Measurements from ENCODE around the gene REXO5. TPM values are rescaled to one million over a fixed set of nuclear protein-coding genes. Genes with fewer than 3 reads are reported as not detected.

Gene REXO5
- total and polyA plus RNA-seq, 2 of the 13 experiments (the other 11 are each of a cell fraction or from before 2014, with no cell fraction given), result 5.9 to 13.1 TPM

DNA sequence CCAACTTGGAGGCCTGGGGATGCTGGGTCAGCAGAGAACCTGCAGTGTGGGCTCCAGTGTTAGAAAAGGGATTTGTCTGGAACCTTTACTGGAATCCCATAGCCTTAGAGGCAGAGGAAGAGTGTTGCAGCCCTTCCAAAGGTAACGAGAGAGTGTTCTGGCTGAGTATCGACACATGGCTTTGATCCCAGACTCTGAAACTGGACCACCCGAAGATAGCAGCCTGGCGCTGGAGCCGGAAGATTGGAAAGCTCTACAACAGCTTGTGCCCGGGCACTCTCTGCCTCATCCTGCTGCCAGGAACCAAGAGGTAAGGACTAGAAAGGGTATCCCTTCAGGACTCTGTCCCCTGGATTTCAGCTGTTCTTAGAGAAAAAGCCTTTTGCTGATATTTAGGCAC lies 39.7 kb downstream of the REXO5 start (continued):
- TF ChIP-seq ASH2L (IDR thresholded peaks at IDR 0.05; ENCODE audit: insufficient read length, low read depth, low read length) (no peak), ZFX (CRISPR knock-in tag; IDR thresholded peaks at IDR 0.05; ENCODE audit: low read depth) (no peak), PITX1 (CRISPR knock-in tag; IDR thresholded peaks at IDR 0.05) (no peak), FOXJ3 (CRISPR knock-in tag; IDR thresholded peaks at IDR 0.05; ENCODE audit: borderline replicate concordance) (no peak), ZFP36L2 (CRISPR knock-in tag; IDR thresholded peaks at IDR 0.05) (no peak), ZNF619 (CRISPR knock-in tag; IDR thresholded peaks at IDR 0.05) (no peak), ZNF432 (CRISPR knock-in tag; IDR thresholded peaks at IDR 0.05; ENCODE audit: borderline replicate concordance) (no peak), SRSF1 (optimal IDR thresholded peaks at IDR 0.05; ENCODE audit: low read depth, low read length) (no peak)
- TF ChIP-seq, protein P1, sequence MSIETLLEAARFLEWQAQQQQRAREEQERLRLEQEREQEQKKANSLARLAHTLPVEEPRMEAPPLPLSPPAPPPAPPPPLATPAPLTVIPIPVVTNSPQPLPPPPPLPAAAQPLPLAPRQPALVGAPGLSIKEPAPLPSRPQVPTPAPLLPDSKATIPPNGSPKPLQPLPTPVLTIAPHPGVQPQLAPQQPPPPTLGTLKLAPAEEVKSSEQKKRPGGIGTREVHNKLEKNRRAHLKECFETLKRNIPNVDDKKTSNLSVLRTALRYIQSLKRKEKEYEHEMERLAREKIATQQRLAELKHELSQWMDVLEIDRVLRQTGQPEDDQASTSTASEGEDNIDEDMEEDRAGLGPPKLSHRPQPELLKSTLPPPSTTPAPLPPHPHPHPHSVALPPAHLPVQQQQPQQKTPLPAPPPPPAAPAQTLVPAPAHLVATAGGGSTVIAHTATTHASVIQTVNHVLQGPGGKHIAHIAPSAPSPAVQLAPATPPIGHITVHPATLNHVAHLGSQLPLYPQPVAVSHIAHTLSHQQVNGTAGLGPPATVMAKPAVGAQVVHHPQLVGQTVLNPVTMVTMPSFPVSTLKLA (IDR thresholded peaks at IDR 0.05), result no peak
- TF ChIP-seq, protein P2, sequence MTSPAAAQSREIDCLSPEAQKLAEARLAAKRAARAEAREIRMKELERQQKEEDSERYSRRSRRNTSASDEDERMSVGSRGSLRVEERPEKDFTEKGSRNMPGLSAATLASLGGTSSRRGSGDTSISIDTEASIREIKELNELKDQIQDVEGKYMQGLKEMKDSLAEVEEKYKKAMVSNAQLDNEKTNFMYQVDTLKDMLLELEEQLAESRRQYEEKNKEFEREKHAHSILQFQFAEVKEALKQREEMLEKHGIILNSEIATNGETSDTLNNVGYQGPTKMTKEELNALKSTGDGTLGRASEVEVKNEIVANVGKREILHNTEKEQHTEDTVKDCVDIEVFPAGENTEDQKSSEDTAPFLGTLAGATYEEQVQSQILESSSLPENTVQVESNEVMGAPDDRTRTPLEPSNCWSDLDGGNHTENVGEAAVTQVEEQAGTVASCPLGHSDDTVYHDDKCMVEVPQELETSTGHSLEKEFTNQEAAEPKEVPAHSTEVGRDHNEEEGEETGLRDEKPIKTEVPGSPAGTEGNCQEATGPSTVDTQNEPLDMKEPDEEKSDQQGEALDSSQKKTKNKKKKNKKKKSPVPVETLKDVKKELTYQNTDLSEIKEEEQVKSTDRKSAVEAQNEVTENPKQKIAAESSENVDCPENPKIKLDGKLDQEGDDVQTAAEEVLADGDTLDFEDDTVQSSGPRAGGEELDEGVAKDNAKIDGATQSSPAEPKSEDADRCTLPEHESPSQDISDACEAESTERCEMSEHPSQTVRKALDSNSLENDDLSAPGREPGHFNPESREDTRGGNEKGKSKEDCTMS (CRISPR knock-in tag; conservative IDR thresholded peaks at IDR 0.05), result no peak
- TF ChIP-seq, protein P3, sequence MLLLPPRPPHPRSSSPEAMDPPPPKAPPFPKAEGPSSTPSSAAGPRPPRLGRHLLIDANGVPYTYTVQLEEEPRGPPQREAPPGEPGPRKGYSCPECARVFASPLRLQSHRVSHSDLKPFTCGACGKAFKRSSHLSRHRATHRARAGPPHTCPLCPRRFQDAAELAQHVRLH (CRISPR knock-in tag; IDR thresholded peaks at IDR 0.05; ENCODE audit: borderline replicate concordance, low read depth), result no peak

Measured in HepG2 (cell line).